A549 (cell line): Measurements from ENCODE around the gene ABCA7. TPM values are rescaled to one million over a fixed set of nuclear protein-coding genes. Genes with fewer than 3 reads are reported as not detected.
A peak's percentile ranks its signal among the peaks of the same experiment; 100 is the strongest.

Source experiments
- ATAC-seq, 2 experiments: fragments of 200-7000 bp in 1 of 2; fragments of >200 bp in 1 of 2; cut with Nextera tagmentation in 1 of 2; cut with Tn5 transposase in 1 of 2; 3 replicates each; pipeline versions ENCODE4 v1.8.0 to v1.9.1; 2018 to 2020; ENCODE audit warnings: mild to moderate bottlenecking in 1 of 2, moderate library complexity in 1 of 2
- CTCF ChIA-PET: fragments of 300-600 bp; sonication (Branson Sonifier 250); formaldehyde crosslinking; extraction: SDS; loops from one replicate; lab custom pipeline; 2021; ENCODE audit warnings: antibody characterized with exemption, inconsistent platforms; lab: Yijun Ruan, JAX
- POLR2A ChIA-PET: fragments of 350-600 bp; formaldehyde crosslinking; extraction: SDS; loops from one replicate; lab custom pipeline; 2021; ENCODE audit warnings: antibody characterized with exemption, inconsistent platforms; lab: Yijun Ruan, JAX
- DNase-seq, 2 experiments: peaks; one replicate each; pipeline versions ENCODE4 v3.0.0 to v3.0.0-alpha.2; 2011 to 2016; ENCODE audit warnings: low read depth in 1 of 2, low spot score in 1 of 2
- FAIRE-seq: peaks from 2 replicates; lab custom pipeline; 2011; peaks lifted over from hg19 to GRCh38; lab: Jason Lieb, UNC
- H3K27ac ChIP-seq, 2 experiments: fragments of >200 bp; sonication (Bioruptor Twin); formaldehyde crosslinking; 3 replicates each; pipeline ENCODE4 v1.5.1; 2016 to 2017
- H3K4me1 ChIP-seq: fragments of >200 bp; sonication (Bioruptor Twin); formaldehyde crosslinking; 3 replicates; pipeline ENCODE4 v1.6.1; 2016
- H3K4me2 ChIP-seq: fragments of >200 bp; sonication (Bioruptor Twin); formaldehyde crosslinking; 3 replicates; pipeline ENCODE4 v1.6.1; 2016
- H3K4me3 ChIP-seq: fragments of >200 bp; sonication (Bioruptor Twin); formaldehyde crosslinking; 3 replicates; pipeline ENCODE4 v1.5.1; 2016
- H3K9me3 ChIP-seq: fragments of >200 bp; sonication (Bioruptor Twin); formaldehyde crosslinking; 3 replicates; pipeline ENCODE4 v1.6.1; 2016
- EHF ChIP-seq: fragments of 250-450 bp; sonication (Bioruptor Pico); IDR thresholded peaks from 2 replicates; pipeline ENCODE4 v1.5.0; 2020; ENCODE audit warnings: mild to moderate bottlenecking
- EHMT2 ChIP-seq: fragments of 200-600 bp; sonication (generic); IDR thresholded peaks from 2 replicates; pipeline ENCODE4 v1.6.1; 2016; ENCODE audit warnings: antibody characterized with exemption, low read depth, mild to moderate bottlenecking, moderate library complexity
- HDAC2 ChIP-seq: fragments of 200-600 bp; sonication (generic); IDR thresholded peaks from 2 replicates; pipeline ENCODE4 v1.6.1; 2016
- HOXB13 ChIP-seq: fragments of 250-450 bp; sonication (Bioruptor Pico); IDR thresholded peaks from 2 replicates; pipeline ENCODE4 v1.5.0; 2020; ENCODE audit warnings: low read depth, mild to moderate bottlenecking, moderate library complexity
- HOXB5 ChIP-seq: fragments of 250-450 bp; sonication (Bioruptor Pico); IDR thresholded peaks from 2 replicates; pipeline ENCODE4 v1.5.0; 2020; ENCODE audit warnings: mild to moderate bottlenecking, moderate library complexity
- MAFK ChIP-seq: fragments of 450-650 bp; IDR thresholded peaks from 2 replicates; pipeline ENCODE4 v1.6.1; 2014; ENCODE audit not compliant: partially characterized antibody
- POLR2AphosphoS2 ChIP-seq: conservative IDR thresholded peaks from 2 replicates; pipeline ENCODE4 v1.6.1; 2012; ENCODE audit warnings: low read length, improper control_type of control experiment, inconsistent platforms
- RARB ChIP-seq: fragments of 250-450 bp; sonication (Bioruptor Pico); IDR thresholded peaks from 2 replicates; pipeline ENCODE4 v1.8.0; 2021; ENCODE audit warnings: mild to moderate bottlenecking, moderate library complexity
- RNF2 ChIP-seq: fragments of 200-600 bp; sonication (generic); IDR thresholded peaks from 2 replicates; pipeline ENCODE4 v1.6.1; 2016; ENCODE audit warnings: low read depth, mild to moderate bottlenecking, antibody characterized with exemption, moderate library complexity, borderline replicate concordance
- WGBS: methylation state at CpG from one replicate; pipeline ENCODE4 v1.1.6; 2017; ENCODE audit errors: missing lambda C conversion rate; 5-methylcytosine and 5-hydroxymethylcytosine counted together
- polyA plus RNA-seq, 4 experiments: library from polyadenylated mRNA; depleted of rRNA in 3 of 4; stranded (reverse); fragments of >200 nt; fragmentation: RNase III in 1 of 4; extraction: RNeasy Plus Mini Kit Qiagen cat#74134 plus additional on column Dnase treatment in 1 of 4; gene quantifications; 2 replicates in 3 of 4; 3 replicates in 1 of 4; pipeline ENCODE4 v1.2.3, GENCODE V29; 2011 to 2017
- TF ChIP-seq, protein P1 (sequence below): fragments of >200 bp; sonication (Bioruptor Twin); formaldehyde crosslinking; IDR thresholded peaks from 3 replicates; pipeline ENCODE4 v1.6.1; 2016
- TF ChIP-seq, protein P2 (sequence below): fragments of 250-450 bp; sonication (Bioruptor Pico); IDR thresholded peaks from 2 replicates; pipeline ENCODE4 v1.5.0; 2021; ENCODE audit warnings: mild to moderate bottlenecking, moderate library complexity, borderline replicate concordance
- TF ChIP-seq, protein P3 (sequence below): IDR thresholded peaks from 2 replicates; pipeline ENCODE4 v1.6.1; 2012

ABCA7 gene
- polyA plus RNA-seq, 2 of the 4 experiments (the other 2 are of a cell fraction): 5.0 to 13.5 TPM

DNA sequence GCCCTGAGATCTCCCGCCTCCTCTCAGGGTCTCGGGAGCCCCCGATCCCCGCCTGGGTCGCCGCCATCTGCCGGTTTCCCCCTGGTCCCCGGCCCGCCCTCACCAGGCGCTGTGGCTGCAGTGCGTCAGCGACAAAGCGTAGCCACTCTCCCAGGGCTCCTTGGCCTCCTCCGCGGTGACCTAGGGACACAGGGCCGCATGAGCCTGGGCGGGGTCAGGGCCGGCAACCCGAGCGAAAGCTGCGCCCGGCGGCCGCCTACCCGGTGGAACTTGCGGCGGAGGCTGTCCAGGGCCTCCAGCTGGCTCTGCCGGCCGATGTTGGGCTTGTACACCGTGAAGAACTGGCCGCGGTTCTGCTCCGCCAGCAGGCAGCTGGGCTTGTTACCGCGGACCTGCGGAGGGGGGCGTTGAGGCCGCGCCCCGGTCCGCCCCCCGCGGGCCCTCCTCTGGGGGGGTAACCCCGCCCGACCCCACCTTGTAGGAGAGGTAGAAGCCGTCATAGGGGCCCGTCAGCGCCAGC is 69.2 kb downstream of the ABCA7 start:
- CTCF ChIA-PET: no interaction called here
- WGBS: 80% methylated on average over 1 of the region's 48 CpGs
- ATAC-seq (no peak), FAIRE-seq (no peak)
- POLR2A ChIA-PET: no interaction called here
- TF ChIP-seq MAFK: no peak
- TF ChIP-seq RARB (CRISPR knock-in tag): no peak
- TF ChIP-seq HOXB5: no peak
- TF ChIP-seq HOXB13 (CRISPR knock-in tag): no peak
- TF ChIP-seq EHF: no peak
- TF ChIP-seq RNF2: no peak
- TF ChIP-seq POLR2AphosphoS2: no peak
- TF ChIP-seq, protein P1, sequence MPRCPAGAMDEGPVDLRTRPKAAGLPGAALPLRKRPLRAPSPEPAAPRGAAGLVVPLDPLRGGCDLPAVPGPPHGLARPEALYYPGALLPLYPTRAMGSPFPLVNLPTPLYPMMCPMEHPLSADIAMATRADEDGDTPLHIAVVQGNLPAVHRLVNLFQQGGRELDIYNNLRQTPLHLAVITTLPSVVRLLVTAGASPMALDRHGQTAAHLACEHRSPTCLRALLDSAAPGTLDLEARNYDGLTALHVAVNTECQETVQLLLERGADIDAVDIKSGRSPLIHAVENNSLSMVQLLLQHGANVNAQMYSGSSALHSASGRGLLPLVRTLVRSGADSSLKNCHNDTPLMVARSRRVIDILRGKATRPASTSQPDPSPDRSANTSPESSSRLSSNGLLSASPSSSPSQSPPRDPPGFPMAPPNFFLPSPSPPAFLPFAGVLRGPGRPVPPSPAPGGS: no peak
- TF ChIP-seq, all 56 proteins: peak for 0
- no peak overlapping the region for H3K4me2 ChIP-seq
- H3K9me3 ChIP-seq: no peaks in the 10 kb centered on the region
- no peak overlapping the region for H3K27ac ChIP-seq
- peaks cover 51% of the 10 kb centered on the region for H3K4me1 ChIP-seq
- H3K4me3 ChIP-seq: no peak overlapping the region
- no peak for DNase-seq

DNA sequence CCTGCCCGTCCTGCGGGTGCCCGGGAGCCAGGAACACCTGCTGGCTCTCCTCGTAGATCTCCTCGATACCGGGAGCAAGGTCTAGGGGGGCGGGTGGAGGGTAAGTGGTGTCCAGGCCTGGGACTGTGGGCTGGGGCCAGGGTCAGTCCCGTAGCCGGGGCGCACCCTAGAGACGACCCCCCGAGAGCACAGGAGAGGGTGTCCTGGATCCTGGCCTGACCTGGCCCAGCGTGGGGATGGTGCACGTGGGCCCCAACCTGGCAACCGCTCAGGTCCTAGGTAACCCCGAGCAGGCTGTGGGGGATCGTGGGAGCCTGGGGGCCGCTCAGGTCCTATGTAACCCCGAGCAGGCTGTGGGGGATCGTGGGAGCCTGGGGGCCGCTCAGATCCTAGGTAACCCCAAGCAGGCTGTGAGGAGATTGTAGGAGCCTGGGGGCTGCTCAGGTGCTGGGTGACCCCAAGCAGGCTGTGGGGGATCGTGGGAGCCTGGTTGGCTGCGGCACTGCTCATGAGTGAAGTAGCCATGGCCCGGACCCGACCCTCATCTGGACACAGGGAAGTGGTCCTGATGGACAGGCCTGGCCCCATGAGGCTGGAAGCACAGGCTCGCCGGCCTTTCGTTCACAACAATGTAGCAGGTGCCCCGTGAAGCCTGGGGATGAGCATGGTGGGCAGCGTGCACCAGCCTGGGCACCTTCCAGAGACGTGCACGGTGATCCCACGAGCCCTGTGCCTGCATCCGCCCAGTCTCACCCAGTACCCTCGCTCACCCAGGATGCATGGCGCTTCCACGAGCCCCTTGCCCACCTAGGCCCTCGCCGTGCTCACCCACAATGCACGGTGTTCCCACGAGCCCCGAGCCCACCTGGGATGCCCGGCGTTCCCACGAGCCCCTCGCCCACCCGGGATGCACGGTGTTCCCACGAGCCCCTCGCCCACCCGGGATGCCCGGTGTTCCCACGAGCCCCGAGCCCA is 70.1 kb downstream of the ABCA7 start:
- H3K27ac ChIP-seq: no peak overlapping the region; a peak in 1 of 6 replicates

DNA sequence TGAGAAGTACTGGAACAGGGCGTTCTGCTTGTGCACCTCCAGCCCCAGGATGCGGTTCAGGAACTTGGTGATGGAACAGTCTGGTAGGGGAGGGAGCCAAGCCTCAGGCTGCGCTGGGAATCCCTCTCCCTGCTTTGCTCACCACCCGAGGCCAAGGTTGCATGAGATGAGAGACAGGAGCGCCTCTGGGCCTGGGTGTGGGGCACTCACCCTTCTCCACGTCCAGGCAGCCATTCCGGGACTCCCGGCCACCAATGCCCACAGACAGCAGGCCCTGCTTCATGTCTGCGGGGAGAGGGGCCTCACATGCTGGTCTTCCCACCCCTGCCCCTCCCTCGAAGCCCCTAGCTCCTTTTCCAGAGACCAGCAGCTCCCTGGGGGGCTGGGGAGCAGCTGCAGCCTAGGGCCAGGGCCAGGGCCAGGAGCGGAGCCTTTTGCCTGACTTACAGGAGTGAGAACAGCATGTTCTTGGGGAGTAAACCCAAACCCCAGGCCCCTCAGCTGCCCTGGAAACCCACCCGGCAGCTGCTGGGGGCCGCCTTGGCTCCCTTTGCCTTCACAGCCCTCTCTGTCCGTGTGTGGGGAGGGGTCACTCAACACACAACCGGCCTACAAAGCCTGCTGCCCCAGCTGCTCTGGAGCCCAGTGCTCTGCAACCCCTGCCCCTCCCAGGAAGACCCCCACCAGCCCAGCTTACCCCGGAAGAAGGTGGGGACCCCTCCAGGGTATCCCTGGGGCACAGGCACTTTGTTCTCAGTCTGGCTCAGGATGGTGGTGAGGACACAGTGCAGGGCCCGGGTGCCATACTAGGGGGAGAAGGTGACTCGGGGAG is 71.1 kb downstream of the ABCA7 start:
- peak; percentile 12 to 14; a peak in 3 of 6 replicates for ATAC-seq
- no peak for TF ChIP-seq EHMT2
- TF ChIP-seq EHF: no peak
- no peak for TF ChIP-seq HDAC2
- peak in 1 of 2 experiments; percentile 62 for DNase-seq
- Histone ChIP-seq H3K4me3 (no peak overlapping the region), H3K4me2 (no peak overlapping the region; the same call in 2 of the 3 replicates), H3K27ac (peak overlapping the region; percentile 56 to 84; a peak in 4 of 6 replicates), H3K9me3 (no peaks in the 10 kb centered on the region), H3K4me1 (peaks cover 44% of the 10 kb centered on the region)
- CTCF ChIA-PET: interaction anchor here (1.6 to 2.8 kb wide), 4 partner anchors 13 to 83 kb away, joined by 5 to 17 read pairs (median 12); partner anchors contain the start of gene SBNO2
- POLR2A ChIA-PET: no interaction called here
- 75% methylated on average over 6 of the region's 18 CpGs for WGBS
- FAIRE-seq: no peak

More for the DNA sequence above, 70.1 kb downstream of the ABCA7 start:
- WGBS: 88% methylated on average over 12 of the region's 54 CpGs
- Histone ChIP-seq H3K4me3 (no peak overlapping the region), H3K4me1 (peaks cover 54% of the 10 kb centered on the region), H3K4me2 (no peak overlapping the region), H3K9me3 (no peaks in the 10 kb centered on the region)
- ChIA-PET CTCF (no interaction called here), POLR2A (no interaction called here)
- no peak for FAIRE-seq
- ATAC-seq: no peak
- TF ChIP-seq, protein P2, sequence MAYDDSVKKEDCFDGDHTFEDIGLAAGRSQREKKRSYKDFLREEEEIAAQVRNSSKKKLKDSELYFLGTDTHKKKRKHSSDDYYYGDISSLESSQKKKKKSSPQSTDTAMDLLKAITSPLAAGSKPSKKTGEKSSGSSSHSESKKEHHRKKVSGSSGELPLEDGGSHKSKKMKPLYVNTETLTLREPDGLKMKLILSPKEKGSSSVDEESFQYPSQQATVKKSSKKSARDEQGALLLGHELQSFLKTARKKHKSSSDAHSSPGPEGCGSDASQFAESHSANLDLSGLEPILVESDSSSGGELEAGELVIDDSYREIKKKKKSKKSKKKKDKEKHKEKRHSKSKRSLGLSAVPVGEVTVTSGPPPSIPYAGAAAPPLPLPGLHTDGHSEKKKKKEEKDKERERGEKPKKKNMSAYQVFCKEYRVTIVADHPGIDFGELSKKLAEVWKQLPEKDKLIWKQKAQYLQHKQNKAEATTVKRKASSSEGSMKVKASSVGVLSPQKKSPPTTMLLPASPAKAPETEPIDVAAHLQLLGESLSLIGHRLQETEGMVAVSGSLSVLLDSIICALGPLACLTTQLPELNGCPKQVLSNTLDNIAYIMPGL (CRISPR knock-in tag): no peak
- TF ChIP-seq EHF: no peak
- TF ChIP-seq, protein P3, sequence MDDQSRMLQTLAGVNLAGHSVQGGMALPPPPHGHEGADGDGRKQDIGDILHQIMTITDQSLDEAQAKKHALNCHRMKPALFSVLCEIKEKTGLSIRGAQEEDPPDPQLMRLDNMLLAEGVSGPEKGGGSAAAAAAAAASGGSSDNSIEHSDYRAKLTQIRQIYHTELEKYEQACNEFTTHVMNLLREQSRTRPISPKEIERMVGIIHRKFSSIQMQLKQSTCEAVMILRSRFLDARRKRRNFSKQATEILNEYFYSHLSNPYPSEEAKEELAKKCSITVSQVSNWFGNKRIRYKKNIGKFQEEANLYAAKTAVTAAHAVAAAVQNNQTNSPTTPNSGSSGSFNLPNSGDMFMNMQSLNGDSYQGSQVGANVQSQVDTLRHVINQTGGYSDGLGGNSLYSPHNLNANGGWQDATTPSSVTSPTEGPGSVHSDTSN: peak; percentile 18; the same call in 1 of the 2 replicates
- no peak for DNase-seq
